Measurements from ENCODE around the gene SUPV3L1.

Gene SUPV3L1

DNA sequence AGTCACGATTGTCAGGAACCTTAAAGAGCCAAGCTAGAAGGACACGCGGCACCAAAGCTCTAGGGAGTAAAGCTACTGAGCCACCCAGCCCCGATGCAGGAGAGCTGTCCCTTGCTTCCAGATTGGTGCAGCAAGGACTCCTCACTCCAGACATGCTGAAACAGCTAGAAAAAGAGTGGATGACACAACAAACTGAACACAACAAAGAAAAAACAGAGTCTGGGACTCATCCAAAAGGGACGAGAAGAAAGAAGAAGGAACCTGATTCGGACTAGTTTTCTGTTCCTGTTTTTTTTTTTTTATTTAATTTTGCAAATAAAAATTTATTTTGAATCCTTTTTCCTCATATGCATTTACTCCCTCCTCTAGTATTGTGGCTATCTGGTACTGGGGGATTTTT is 28.7 kb downstream of the SUPV3L1 start:
- no peak for DNase-seq

- no peak for DNase-seq
Measured at GRCh38 chr10:69209787-69210484, 29.9 kb downstream of the SUPV3L1 start.

GRCh38 chr10:69211104-69211503 is 31.1 kb downstream of the SUPV3L1 start:
- DNase-seq = no peak

GRCh38 chr10:69211524-69211923 is 31.5 kb downstream of the SUPV3L1 start:
- DNase-seq = no peak

DNA sequence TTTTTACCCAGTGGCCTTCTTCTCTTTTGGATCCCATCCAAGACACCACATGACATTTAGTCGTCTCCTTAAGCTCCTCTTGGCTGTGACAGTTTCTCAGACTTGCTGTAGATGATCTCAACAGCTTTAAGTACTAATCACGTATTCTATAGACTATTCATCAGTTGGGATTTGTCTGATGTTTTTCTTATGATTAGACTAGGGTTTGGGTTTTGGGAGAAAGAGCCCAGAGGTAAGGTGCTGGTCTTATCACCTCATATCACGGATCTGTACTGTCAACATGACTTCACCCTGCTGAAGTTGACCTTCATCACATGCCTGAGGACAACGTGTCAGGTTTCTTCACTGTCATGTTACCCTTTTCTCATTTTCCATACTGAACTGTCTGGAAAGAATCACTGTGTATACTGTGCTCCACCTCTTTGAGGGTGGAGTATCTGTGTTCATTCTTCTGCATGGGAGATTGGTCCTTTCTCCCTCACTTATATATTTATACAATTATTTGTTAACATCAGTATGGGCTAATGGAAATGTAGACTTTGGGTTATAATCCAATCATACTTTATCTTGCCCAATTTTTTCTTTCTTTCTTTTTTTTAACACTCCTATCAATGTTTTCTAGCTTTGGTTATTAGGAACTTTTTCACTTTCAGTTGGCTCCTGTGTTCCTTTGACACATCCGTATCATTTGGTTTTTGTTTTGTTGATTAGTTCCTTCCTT is 33.7 kb downstream of the SUPV3L1 start:
- DNase-seq = no peak

DNA sequence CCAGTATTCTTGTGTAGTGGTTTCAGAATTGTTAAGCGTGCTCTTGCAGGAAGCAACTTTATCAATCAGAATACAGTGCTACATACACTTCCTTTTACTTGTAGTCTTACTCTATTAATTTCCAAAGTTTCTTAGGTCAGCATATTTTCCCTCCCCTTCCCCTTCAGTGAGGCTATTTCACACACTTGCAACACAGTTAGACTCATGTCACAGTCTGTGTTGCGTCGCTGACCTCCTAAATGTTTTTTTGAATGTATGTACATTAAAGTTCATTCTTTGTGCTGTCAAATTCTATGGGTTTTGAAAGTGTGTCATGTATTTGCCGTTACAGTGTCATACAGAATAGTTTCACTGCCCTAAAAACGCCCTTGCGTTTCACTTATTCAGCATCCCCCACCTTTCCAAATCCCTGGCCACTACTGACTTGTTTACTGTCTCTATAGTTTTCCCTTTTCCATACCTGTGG is 34.7 kb downstream of the SUPV3L1 start:
- DNase-seq = no peak

- DNase-seq = no peak
Measured at GRCh38 chr10:69215405-69216171, 35.6 kb downstream of the SUPV3L1 start.

GRCh38 chr10:69216577-69217118 is 36.6 kb downstream of the SUPV3L1 start:
- DNase-seq = no peak

GRCh38 chr10:69217119-69217754 is 37.2 kb downstream of the SUPV3L1 start:
- no peak for DNase-seq

- DNase-seq = no peak
Measured at GRCh38 chr10:69218831-69219230, 38.8 kb downstream of the SUPV3L1 start.

GRCh38 chr10:69220041-69220451 is 40.0 kb downstream of the SUPV3L1 start, which contains the start of gene HKDC1:
HKDC1 (plus strand) TSS chr10:69220332; CDS start chr10:69220436, 104 bp downstream.
- DNase-seq = no peak

DNA sequence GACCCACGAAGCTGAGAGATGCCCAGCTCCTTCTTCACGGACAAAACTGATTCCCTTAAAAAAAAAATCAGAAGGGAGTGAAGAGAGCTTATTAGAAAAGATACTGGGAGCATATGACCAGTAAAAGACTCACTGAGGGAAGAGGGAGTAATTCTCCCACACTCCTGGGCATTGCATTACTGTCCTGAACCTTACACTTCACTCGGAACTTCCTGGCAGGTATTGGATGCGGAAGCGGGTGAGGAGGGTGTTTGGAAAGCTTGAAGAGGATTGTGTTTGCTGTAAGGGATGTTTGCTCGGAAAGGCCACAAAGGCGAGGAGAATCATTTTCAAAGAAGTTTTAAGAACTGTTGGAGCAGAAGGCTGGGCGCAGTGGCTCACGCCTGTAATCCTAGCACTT is 40.5 kb downstream of the SUPV3L1 start:
- DNase-seq = no peak

- no peak for DNase-seq
Measured at GRCh38 chr10:69222157-69223027, 42.4 kb downstream of the SUPV3L1 start.

GRCh38 chr10:69223028-69223342 is 43.0 kb downstream of the SUPV3L1 start:
- no peak for DNase-seq

DNA sequence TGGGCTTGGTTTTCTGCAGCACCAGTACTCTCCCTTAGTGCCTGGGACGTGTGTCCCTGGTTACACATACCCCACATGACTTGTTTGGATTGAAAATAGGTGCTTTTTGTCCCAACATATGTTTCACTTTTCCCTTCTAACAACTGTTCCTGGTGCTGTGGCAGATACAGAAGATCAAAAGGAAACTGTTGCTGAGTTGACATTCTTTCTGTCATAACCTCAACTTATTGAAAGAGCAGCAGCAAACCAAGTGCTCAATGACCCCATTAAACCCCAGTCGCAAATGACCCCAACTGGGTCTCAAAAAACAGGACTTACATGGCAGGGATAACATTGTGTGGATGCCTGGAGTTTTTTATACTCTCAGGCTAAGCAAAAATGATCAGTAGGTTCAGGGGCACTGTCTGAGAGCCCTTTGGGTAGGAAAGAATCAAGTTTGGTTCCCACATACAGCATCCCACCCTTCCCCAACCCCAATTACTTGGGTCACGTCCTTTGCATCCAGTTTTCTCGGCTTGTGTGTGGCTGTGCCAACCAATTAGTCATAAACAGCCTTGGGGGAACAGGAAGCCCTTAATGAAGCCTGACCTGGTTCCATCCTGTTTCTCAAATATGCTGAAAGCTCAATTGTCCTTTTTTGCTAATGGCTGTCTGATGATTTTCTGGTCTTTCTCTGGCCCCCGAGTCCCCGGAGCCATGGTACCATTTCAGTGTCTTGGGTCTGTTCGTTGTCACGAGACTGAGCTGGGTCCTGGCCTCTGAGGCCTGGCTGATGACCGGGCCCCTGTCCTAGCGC is 45.0 kb downstream of the SUPV3L1 start:
- DNase-seq = no peak

- no peak for DNase-seq
Measured at GRCh38 chr10:69225681-69226080, 45.6 kb downstream of the SUPV3L1 start.

DNA sequence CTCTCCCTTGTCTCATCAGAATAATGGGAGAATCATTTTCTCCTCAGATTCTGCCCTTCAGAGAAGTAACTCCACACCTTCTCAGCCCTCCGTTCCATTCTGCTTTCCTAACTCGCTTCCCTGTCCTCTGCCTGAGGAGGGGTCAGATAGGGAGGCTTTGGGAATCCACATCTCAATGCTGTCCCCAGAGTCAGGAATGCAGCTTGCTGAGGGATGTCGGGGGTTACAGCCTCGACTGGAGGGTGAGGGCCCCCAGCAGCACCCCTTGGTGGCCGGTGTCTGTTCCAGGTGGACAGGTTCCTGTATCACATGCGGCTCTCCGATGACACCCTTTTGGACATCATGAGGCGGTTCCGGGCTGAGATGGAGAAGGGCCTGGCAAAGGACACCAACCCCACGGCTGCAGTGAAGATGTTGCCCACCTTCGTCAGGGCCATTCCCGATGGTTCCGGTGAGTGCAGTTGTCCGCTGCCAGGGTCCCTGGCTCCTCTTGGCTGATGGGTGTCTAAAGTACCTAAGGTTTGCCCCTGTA is 47.0 kb downstream of the SUPV3L1 start:
- DNase-seq = no peak

- no peak for DNase-seq
Measured at GRCh38 chr10:69228151-69228550, 48.1 kb downstream of the SUPV3L1 start.

- no peak for DNase-seq
Measured at GRCh38 chr10:69229616-69229916, 49.5 kb downstream of the SUPV3L1 start.

DNA sequence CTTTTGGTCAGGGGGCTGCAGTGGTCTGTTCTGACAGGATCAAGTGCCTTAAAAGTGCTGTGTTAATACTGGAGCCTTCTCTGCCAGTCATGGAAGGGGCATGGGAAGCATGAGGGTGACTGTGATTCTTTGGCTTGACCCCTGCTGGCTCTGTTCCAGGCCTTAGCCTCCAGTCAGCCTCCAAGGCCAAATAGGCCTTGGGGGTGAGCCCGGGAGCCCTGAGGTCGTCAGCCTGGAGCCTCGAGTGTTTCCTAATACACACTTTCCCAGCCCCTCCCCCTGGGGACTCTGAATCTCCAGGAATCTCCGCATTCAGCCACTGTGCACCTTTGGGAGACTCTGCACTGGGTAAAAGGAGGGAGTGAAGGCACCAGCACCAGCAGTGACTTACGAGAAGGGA is 50.1 kb downstream of the SUPV3L1 start:
- DNase-seq = no peak

- DNase-seq = no peak
Measured at GRCh38 chr10:69232252-69232651, 52.2 kb downstream of the SUPV3L1 start.
